Fibroblast of villous mesenchyme (primary cell): ENCODE data around the gene SPTBN5. TPM values are rescaled to one million over a fixed set of nuclear protein-coding genes. Genes with fewer than 3 reads are reported as not detected.

Source experiments
- DNase-seq: peaks from one replicate; pipeline ENCODE4 v3.0.0-alpha.2; 2010; ENCODE audit warnings: low read depth
- H3K4me3 ChIP-seq: 2 replicates; pipeline ENCODE4 v1.5.1; 2011; ENCODE audit warnings: low read depth, mild to moderate bottlenecking, low read length
- total RNA-seq: library from RNA; depleted of rRNA; stranded (reverse); fragments of >200 nt; gene quantifications from 2 replicates; pipeline ENCODE4 v1.2.3, GENCODE V29; 2012
- TF ChIP-seq, protein P1 (sequence below): IDR thresholded peaks from 2 replicates; pipeline ENCODE4 v1.5.1; 2012; ENCODE audit warnings: low read depth, mild to moderate bottlenecking, low read length; ENCODE audit not compliant: insufficient read depth

Gene SPTBN5
- total RNA-seq, 1 donor: 0.43 TPM

- no peak for DNase-seq
- no peak overlapping the region for H3K4me3 ChIP-seq
- TF ChIP-seq, protein P1, sequence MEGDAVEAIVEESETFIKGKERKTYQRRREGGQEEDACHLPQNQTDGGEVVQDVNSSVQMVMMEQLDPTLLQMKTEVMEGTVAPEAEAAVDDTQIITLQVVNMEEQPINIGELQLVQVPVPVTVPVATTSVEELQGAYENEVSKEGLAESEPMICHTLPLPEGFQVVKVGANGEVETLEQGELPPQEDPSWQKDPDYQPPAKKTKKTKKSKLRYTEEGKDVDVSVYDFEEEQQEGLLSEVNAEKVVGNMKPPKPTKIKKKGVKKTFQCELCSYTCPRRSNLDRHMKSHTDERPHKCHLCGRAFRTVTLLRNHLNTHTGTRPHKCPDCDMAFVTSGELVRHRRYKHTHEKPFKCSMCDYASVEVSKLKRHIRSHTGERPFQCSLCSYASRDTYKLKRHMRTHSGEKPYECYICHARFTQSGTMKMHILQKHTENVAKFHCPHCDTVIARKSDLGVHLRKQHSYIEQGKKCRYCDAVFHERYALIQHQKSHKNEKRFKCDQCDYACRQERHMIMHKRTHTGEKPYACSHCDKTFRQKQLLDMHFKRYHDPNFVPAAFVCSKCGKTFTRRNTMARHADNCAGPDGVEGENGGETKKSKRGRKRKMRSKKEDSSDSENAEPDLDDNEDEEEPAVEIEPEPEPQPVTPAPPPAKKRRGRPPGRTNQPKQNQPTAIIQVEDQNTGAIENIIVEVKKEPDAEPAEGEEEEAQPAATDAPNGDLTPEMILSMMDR: no peak
Observed at GRCh38 chr15:41825572-41826535, 68.0 kb downstream of the SPTBN5 start.

DNA sequence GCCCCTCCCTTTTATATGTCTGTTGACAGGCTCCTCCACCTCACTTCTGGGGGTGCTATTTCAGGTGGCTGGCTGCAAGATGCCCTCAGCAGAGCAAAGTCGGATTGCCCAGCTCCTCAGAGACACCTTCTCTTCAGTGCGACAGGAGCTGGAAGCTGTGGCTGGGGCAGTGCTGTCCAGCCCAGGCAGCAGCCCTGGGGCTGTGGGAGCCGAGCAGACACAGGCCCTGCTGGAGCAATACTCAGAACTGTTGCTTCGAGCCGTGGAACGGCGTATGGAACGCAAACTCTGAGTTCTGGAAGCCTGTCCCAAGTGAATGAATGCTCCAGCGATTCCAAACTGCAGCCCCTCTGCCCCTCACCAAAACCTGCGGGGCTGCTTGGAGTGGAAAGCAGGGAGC, 68.7 kb downstream of the SPTBN5 start:
- no peak for DNase-seq
- no peak overlapping the region for H3K4me3 ChIP-seq
- TF ChIP-seq, protein P1: no peak

- no peak for DNase-seq
- TF ChIP-seq, protein P1: no peak
- no peak overlapping the region for H3K4me3 ChIP-seq
Observed at GRCh38 chr15:41824062-41824745, 69.6 kb downstream of the SPTBN5 start.

DNA sequence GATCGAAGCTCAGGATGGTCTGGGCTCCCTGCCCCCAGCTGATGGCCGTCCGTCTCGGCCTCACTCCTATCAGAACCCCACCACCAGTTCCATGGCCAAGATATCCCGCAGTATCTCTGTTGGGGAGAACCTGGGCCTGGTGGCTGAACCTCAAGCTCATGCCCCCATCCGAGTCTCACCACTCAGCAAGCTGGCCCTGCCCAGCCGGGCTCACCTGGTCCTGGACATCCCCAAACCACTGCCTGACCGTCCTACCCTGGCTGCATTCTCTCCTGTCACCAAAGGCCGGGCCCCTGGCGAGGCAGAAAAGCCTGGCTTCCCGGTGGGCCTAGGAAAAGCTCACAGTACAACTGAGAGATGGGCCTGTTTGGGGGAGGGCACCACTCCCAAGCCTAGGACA, 70.4 kb downstream of the SPTBN5 start:
- no peak for DNase-seq
- no peak overlapping the region for H3K4me3 ChIP-seq
- TF ChIP-seq, protein P1: no peak

DNA sequence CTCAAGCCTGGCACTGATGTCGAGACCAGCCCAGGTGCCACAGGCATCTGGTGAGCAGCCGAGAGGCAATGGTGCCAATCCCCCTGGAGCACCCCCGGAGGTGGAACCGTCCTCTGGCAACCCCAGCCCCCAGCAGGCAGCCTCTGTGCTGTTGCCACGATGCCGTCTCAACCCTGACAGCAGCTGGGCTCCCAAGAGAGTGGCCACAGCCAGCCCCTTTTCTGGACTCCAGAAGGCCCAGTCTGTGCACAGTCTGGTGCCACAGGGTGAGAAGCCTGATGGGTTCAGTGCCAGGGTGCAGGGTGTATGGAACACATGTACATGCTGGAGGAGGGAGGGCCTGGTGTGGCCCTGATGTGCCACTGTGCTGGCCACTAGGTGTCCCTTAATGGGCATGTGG, 70.9 kb downstream of the SPTBN5 start:
- H3K4me3 ChIP-seq: no peak overlapping the region
- no peak for DNase-seq
- TF ChIP-seq, protein P1: no peak

DNA sequence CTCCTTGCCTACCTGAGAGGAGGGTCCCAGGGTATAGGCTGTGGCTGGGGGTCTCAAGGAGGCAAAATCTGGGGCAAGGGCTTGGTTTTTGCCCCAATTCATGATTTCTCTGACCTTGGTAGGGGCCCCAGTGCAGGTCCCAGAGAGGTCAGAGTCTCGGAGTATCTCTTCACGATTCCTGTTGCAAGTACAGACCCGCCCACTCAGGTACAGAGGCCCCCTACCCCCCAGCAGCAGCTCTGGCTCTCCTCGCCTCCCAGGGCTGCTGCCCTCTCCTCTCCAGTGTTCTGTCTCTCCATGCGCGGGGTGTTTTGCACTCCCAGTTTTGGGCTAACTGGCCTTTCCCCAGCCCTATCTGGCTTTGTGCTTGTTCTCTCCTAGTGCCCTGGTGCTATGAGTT, 71.4 kb downstream of the SPTBN5 start:
- DNase-seq: no peak
- no peak overlapping the region for H3K4me3 ChIP-seq
- TF ChIP-seq, protein P1: no peak
